NCI-H345 treated with DMSO at 0.1 percent for 48 hours (cell line): ENCODE data around the gene RECQL.
"Not testable (repeated sequence)": the region's sequence is repeated elsewhere in the genome, so short reads cannot be mapped to it uniquely, and the experiment has no call there.

Experiments
- DNase-seq: peaks from one replicate; lab custom pipeline; 2025; ENCODE audit not compliant: unreplicated experiment; lab: John Stamatoyannopoulos, UW

Gene RECQL

GRCh38 chr12:21429994-21430393, 71.4 kb downstream of the RECQL start:
- no peak for DNase-seq

GRCh38 chr12:21428241-21428640, 73.2 kb downstream of the RECQL start:
- DNase-seq = no peak

- DNase-seq = not testable (repeated sequence)
These were observed 82.3 kb downstream of the RECQL start for GRCh38 chr12:21419009-21419699.
